GM18520 (cell line): ENCODE measurements around the gene ERC2.

Experiments used
- ATAC-seq: cut with Tn5 transposase; IDR thresholded peaks from one replicate; pipeline ENCODE4 v1.9.1; 2021; ENCODE audit not compliant: unreplicated experiment

The ERC2 gene

GRCh38 chr3:56012721-56013120, 455.5 kb downstream of the ERC2 start:
- no peak for ATAC-seq

- no peak for ATAC-seq
Observed at GRCh38 chr3:56005196-56005805, 463.0 kb downstream of the ERC2 start.

GRCh38 chr3:56003129-56003528, 465.1 kb downstream of the ERC2 start:
- ATAC-seq = no peak

GRCh38 chr3:56001991-56002390, 466.3 kb downstream of the ERC2 start:
- no peak for ATAC-seq

- no peak for ATAC-seq
Observed at GRCh38 chr3:56001537-56001936, 466.7 kb downstream of the ERC2 start.

GRCh38 chr3:55989366-55989765, 478.9 kb downstream of the ERC2 start:
- no peak for ATAC-seq

- no peak for ATAC-seq
Observed at GRCh38 chr3:55988905-55989304, 479.4 kb downstream of the ERC2 start.

- no peak for ATAC-seq
Observed at GRCh38 chr3:55984626-55985025, 483.6 kb downstream of the ERC2 start.

GRCh38 chr3:55978953-55979352, 489.3 kb downstream of the ERC2 start:
- ATAC-seq = no peak

- ATAC-seq = no peak
Observed at GRCh38 chr3:55974421-55975165, 493.7 kb downstream of the ERC2 start.

- ATAC-seq = no peak
Observed at GRCh38 chr3:55969634-55970033, 498.6 kb downstream of the ERC2 start.

- no peak for ATAC-seq
Observed at GRCh38 chr3:55968331-55968730, 499.9 kb downstream of the ERC2 start.

- ATAC-seq = no peak
Observed at GRCh38 chr3:55966566-55966965, 501.7 kb downstream of the ERC2 start.

GRCh38 chr3:55965776-55966175, 502.5 kb downstream of the ERC2 start:
- no peak for ATAC-seq

- no peak for ATAC-seq
Observed at GRCh38 chr3:55964491-55964985, 503.7 kb downstream of the ERC2 start.

- no peak for ATAC-seq
Observed at GRCh38 chr3:55963601-55964000, 504.7 kb downstream of the ERC2 start.

- ATAC-seq = no peak
Observed at GRCh38 chr3:55959471-55960080, 508.7 kb downstream of the ERC2 start.

GRCh38 chr3:55958605-55959004, 509.7 kb downstream of the ERC2 start:
- no peak for ATAC-seq

GRCh38 chr3:55955891-55956477, 512.3 kb downstream of the ERC2 start:
- ATAC-seq = no peak

- no peak for ATAC-seq
Observed at GRCh38 chr3:55951388-55951787, 516.9 kb downstream of the ERC2 start.

GRCh38 chr3:55947406-55947805, 520.9 kb downstream of the ERC2 start:
- ATAC-seq = no peak
